ENCODE results near the gene CLASP1.

Gene CLASP1

DNA sequence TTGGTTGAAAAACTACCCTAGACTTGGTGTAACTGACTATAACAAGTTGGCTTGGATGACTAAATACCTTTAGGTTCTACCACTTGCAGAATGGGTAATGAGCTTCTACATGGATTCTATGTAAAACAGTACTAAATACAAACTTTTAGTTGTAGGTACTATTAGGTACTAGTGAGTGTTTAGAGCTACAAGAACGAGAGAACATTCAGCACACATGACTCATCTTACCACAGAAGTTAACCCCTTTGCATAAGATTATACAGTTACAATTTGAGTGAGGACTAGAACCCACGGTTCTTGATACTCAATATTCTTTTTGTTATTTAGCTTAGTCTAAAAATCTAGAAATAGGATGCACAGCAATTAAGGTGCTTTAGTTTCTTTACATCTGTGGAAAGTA lies 262.6 kb downstream of the CLASP1 start:
- Histone ChIP-seq H3K4me1 (ENCODE audit: low read length) (peaks cover 5% of the 10 kb centered on the region), H3K9ac (ENCODE audit: low read length) (no peak overlapping the region), H2AFZ (ENCODE audit: low read depth, low read length) (no peak overlapping the region), H3K36me3 (replicated peaks; ENCODE audit: low read depth, low read length) (peaks cover 27% of the 10 kb centered on the region), H4K20me1 (ENCODE audit: insufficient read depth, low read length) (peaks cover 4% of the 10 kb centered on the region), H3K27ac (ENCODE audit: low read length) (no peak overlapping the region), H3K27me3 (ENCODE audit: low read depth, low read length) (no peaks in the 10 kb centered on the region), H3K4me3 (ENCODE audit: low read length) (no peak overlapping the region), H3K9me3 (ENCODE audit: insufficient read depth, low read length) (no peaks in the 10 kb centered on the region), H3K4me2 (ENCODE audit: low read length) (no peak overlapping the region), H3K79me2 (ENCODE audit: low read length) (no peaks in the 10 kb centered on the region)
- TF ChIP-seq, protein P1, sequence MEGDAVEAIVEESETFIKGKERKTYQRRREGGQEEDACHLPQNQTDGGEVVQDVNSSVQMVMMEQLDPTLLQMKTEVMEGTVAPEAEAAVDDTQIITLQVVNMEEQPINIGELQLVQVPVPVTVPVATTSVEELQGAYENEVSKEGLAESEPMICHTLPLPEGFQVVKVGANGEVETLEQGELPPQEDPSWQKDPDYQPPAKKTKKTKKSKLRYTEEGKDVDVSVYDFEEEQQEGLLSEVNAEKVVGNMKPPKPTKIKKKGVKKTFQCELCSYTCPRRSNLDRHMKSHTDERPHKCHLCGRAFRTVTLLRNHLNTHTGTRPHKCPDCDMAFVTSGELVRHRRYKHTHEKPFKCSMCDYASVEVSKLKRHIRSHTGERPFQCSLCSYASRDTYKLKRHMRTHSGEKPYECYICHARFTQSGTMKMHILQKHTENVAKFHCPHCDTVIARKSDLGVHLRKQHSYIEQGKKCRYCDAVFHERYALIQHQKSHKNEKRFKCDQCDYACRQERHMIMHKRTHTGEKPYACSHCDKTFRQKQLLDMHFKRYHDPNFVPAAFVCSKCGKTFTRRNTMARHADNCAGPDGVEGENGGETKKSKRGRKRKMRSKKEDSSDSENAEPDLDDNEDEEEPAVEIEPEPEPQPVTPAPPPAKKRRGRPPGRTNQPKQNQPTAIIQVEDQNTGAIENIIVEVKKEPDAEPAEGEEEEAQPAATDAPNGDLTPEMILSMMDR (IDR thresholded peaks at IDR 0.05; ENCODE audit: low read depth, low read length) = no peak
- TF ChIP-seq EZH2phosphoT487 (IDR thresholded peaks at IDR 0.05; ENCODE audit: low read depth) = no peak

DNA sequence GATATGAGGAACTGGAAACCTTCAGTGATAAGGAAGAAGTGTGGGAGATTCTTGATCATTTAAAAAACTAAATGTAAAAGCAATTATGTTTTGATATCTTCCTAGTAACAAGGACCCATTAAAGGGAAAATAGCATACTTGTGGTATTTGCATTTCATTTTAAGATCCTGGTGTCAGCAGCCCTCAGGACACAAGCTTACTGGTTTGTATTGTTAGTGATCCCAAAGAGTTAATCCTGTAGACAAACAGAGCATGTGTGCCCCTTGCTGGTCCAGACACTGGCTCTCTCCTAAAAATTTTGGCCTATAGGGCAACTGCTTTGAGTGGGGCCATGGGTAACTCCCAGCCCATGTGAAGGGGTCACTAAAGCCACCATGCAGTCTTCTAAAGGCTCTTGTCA lies 263.2 kb downstream of the CLASP1 start:
- Histone ChIP-seq H3K27ac (ENCODE audit: low read length) (no peak overlapping the region), H3K9me3 (ENCODE audit: insufficient read depth, low read length) (no peaks in the 10 kb centered on the region), H3K9ac (ENCODE audit: low read length) (no peak overlapping the region), H4K20me1 (ENCODE audit: insufficient read depth, low read length) (peaks cover 4% of the 10 kb centered on the region), H3K36me3 (replicated peaks; ENCODE audit: low read depth, low read length) (peaks cover 30% of the 10 kb centered on the region), H3K4me3 (ENCODE audit: low read length) (no peak overlapping the region), H3K4me2 (ENCODE audit: low read length) (no peak overlapping the region), H3K79me2 (ENCODE audit: low read length) (no peaks in the 10 kb centered on the region), H3K4me1 (ENCODE audit: low read length) (peaks cover 5% of the 10 kb centered on the region), H3K27me3 (ENCODE audit: low read depth, low read length) (no peaks in the 10 kb centered on the region), H2AFZ (ENCODE audit: low read depth, low read length) (no peak overlapping the region)
- no peak for TF ChIP-seq EZH2phosphoT487 (IDR thresholded peaks at IDR 0.05; ENCODE audit: low read depth)
- TF ChIP-seq, protein P1 (IDR thresholded peaks at IDR 0.05; ENCODE audit: low read depth, low read length) = no peak

DNA sequence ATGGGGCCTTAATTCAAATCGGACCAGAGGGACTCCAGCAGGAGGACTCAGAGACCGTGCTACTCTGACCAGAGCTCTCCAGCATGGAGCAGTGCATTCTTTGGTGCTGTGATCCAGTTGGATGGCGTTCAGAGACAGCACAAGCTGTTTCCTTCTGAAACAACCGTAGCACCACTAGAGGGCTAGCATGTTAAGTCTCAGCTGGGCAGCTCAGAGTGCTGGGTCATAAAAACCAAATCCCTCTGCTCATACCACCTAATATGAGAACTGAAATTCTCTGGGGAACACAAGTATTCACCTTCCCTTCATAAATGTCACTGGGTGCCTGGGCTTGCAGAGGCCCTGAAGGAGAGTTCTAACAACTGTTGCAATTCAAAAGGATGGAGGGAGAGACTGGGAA lies 266.5 kb downstream of the CLASP1 start:
- Histone ChIP-seq H4K20me1 (ENCODE audit: insufficient read depth, low read length) (no peaks in the 10 kb centered on the region; the same call in 1 of the 2 replicates), H3K79me2 (ENCODE audit: low read length) (no peaks in the 10 kb centered on the region), H3K9me3 (ENCODE audit: insufficient read depth, low read length) (no peaks in the 10 kb centered on the region), H3K4me1 (ENCODE audit: low read length) (peaks cover 5% of the 10 kb centered on the region), H3K36me3 (replicated peaks; ENCODE audit: low read depth, low read length) (peaks cover 39% of the 10 kb centered on the region), H3K4me2 (ENCODE audit: low read length) (no peak overlapping the region), H2AFZ (ENCODE audit: low read depth, low read length) (no peak overlapping the region), H3K9ac (ENCODE audit: low read length) (no peak overlapping the region), H3K27me3 (ENCODE audit: low read depth, low read length) (no peaks in the 10 kb centered on the region), H3K27ac (ENCODE audit: low read length) (no peak overlapping the region), H3K4me3 (ENCODE audit: low read length) (no peak overlapping the region)
- TF ChIP-seq, protein P1 (IDR thresholded peaks at IDR 0.05; ENCODE audit: low read depth, low read length) = peak; percentile 30
- TF ChIP-seq EZH2phosphoT487 (IDR thresholded peaks at IDR 0.05; ENCODE audit: low read depth) = no peak

DNA sequence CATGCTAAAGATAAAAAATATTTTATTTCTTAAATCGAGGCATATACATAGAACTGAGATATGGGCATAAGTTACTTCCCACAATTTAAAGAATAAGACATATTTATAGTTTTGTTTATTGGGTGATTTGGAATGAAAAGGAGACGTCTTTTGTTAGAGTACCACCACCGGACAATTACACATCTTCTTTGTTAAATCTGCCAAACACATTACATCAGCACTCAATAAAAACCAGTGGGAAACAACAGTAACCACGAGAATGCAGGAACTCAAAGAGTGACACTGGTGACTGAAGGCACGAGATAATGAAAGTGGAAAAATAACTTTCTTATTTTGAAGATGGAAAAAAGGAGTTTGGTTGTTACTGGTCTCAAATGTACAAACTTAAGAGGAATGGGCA lies 271.6 kb downstream of the CLASP1 start:
- Histone ChIP-seq H3K9ac (ENCODE audit: low read length) (no peak overlapping the region), H3K79me2 (ENCODE audit: low read length) (no peaks in the 10 kb centered on the region), H3K36me3 (replicated peaks; ENCODE audit: low read depth, low read length) (peaks cover 42% of the 10 kb centered on the region), H2AFZ (ENCODE audit: low read depth, low read length) (no peak overlapping the region), H3K27ac (ENCODE audit: low read length) (no peak overlapping the region), H3K4me1 (ENCODE audit: low read length) (peaks cover 15% of the 10 kb centered on the region), H3K4me2 (ENCODE audit: low read length) (no peak overlapping the region), H3K4me3 (ENCODE audit: low read length) (no peak overlapping the region), H3K27me3 (ENCODE audit: low read depth, low read length) (no peaks in the 10 kb centered on the region), H3K9me3 (ENCODE audit: insufficient read depth, low read length) (no peaks in the 10 kb centered on the region), H4K20me1 (ENCODE audit: insufficient read depth, low read length) (no peaks in the 10 kb centered on the region)
- TF ChIP-seq EZH2phosphoT487 (IDR thresholded peaks at IDR 0.05; ENCODE audit: low read depth) = no peak
- TF ChIP-seq, protein P1 (IDR thresholded peaks at IDR 0.05; ENCODE audit: low read depth, low read length) = no peak
